Neural cell (in vitro differentiated cells): ENCODE results near the gene ZNF445.

Experiments used
- CTCF ChIP-seq: fragments of 450-650 bp; IDR thresholded peaks from 2 replicates; pipeline ENCODE4 v1.5.1; 2014; ENCODE audit warnings: antibody characterized with exemption, mild to moderate bottlenecking, moderate library complexity; ENCODE audit not compliant: poor library complexity, severe bottlenecking
- EP300 ChIP-seq: fragments of 450-650 bp; conservative IDR thresholded peaks from 2 replicates; pipeline ENCODE4 v1.6.1; 2014; ENCODE audit warnings: antibody characterized with exemption, mild to moderate bottlenecking, moderate library complexity; ENCODE audit not compliant: poor library complexity, severe bottlenecking
- POLR2AphosphoS5 ChIP-seq: IDR thresholded peaks from 2 replicates; pipeline ENCODE4 v1.6.1; 2012
- RAD21 ChIP-seq: fragments of 450-650 bp; conservative IDR thresholded peaks from 2 replicates; pipeline ENCODE4 v1.6.1; 2014; ENCODE audit warnings: antibody characterized with exemption, mild to moderate bottlenecking, moderate library complexity
- REST ChIP-seq: IDR thresholded peaks from 2 replicates; pipeline ENCODE4 v1.6.1; 2012; ENCODE audit warnings: borderline replicate concordance
- SMC3 ChIP-seq: fragments of 450-650 bp; conservative IDR thresholded peaks from 2 replicates; pipeline ENCODE4 v1.6.1; 2014; ENCODE audit warnings: antibody characterized with exemption, mild to moderate bottlenecking, moderate library complexity; ENCODE audit not compliant: poor library complexity

GRCh38 chr3:44445786-44446185 is 31.7 kb downstream of the ZNF445 start:
- no peak for TF ChIP-seq CTCF
- no peak for TF ChIP-seq EP300
- TF ChIP-seq RAD21: no peak
- no peak for TF ChIP-seq REST
- TF ChIP-seq SMC3: no peak
- TF ChIP-seq POLR2AphosphoS5: no peak
